Measurements from ENCODE around the gene TADA3.

GRCh38 chr3:9780910-9781309 lies 11.4 kb downstream of the TADA3 start:
- TF ChIP-seq, protein P1, sequence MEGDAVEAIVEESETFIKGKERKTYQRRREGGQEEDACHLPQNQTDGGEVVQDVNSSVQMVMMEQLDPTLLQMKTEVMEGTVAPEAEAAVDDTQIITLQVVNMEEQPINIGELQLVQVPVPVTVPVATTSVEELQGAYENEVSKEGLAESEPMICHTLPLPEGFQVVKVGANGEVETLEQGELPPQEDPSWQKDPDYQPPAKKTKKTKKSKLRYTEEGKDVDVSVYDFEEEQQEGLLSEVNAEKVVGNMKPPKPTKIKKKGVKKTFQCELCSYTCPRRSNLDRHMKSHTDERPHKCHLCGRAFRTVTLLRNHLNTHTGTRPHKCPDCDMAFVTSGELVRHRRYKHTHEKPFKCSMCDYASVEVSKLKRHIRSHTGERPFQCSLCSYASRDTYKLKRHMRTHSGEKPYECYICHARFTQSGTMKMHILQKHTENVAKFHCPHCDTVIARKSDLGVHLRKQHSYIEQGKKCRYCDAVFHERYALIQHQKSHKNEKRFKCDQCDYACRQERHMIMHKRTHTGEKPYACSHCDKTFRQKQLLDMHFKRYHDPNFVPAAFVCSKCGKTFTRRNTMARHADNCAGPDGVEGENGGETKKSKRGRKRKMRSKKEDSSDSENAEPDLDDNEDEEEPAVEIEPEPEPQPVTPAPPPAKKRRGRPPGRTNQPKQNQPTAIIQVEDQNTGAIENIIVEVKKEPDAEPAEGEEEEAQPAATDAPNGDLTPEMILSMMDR (IDR thresholded peaks at IDR 0.05), result no peak
- no peak for TF ChIP-seq POLR2A (IDR thresholded peaks at IDR 0.05)

Data from vagina (tissue), 2 donors.